C4-2B (cell line): ENCODE data around the gene GNAL.

Source experiments
- CTCF ChIP-seq: fragments of 450-650 bp; conservative IDR thresholded peaks from 2 replicates; pipeline ENCODE4 v1.5.1; 2017; ENCODE audit warnings: mild to moderate bottlenecking
- ZFX ChIP-seq: fragments of 450-650 bp; IDR thresholded peaks from 2 replicates; pipeline ENCODE4 v1.6.1; 2017

- TF ChIP-seq CTCF: no peak
- no peak for TF ChIP-seq ZFX
Observed at GRCh38 chr18:11719050-11719449, 30.0 kb downstream of the GNAL start.
